Lung (tissue), 12 donors: ENCODE measurements around the gene C11orf16. TPM values are rescaled to one million over a fixed set of nuclear protein-coding genes. Genes with fewer than 3 reads are reported as not detected.
A peak's percentile ranks its signal among the peaks of the same experiment; 100 is the strongest.

Experiments used
- ATAC-seq: fragments of 200-7000 bp; cut with Tn5 transposase; one replicate; pipeline ENCODE4 v1.9.1; 2020; ENCODE audit warnings: moderate number of reproducible peaks; ENCODE audit not compliant: insufficient read depth, low FRiP score
- DNase-seq, 3 donors: peaks; one replicate each; pipeline ENCODE4 v3.0.0-alpha.2; 2013 to 2017
- H3K27ac ChIP-seq, 2 donors: one replicate each; pipeline ENCODE4 v1.5.1; 2013; ENCODE audit warnings: mild to moderate bottlenecking in 2 of 2, moderate library complexity in 2 of 2, control low read depth in 1 of 2, inconsistent platforms in 1 of 2, low read depth in 1 of 2, low read length in 1 of 2
- H3K27me3 ChIP-seq, 3 donors: one replicate each; pipeline ENCODE4 v1.5.1; 2013; ENCODE audit warnings: low read length in 2 of 3; ENCODE audit not compliant: control insufficient read depth in 3 of 3, insufficient read depth in 3 of 3
- H3K36me3 ChIP-seq, 4 donors: one replicate each; pipeline ENCODE4 v1.5.1; 2013; ENCODE audit warnings: low read length in 4 of 4, mild to moderate bottlenecking in 1 of 4, moderate library complexity in 1 of 4; ENCODE audit not compliant: control insufficient read depth in 4 of 4, insufficient read depth in 4 of 4
- H3K4me1 ChIP-seq, 5 donors: one replicate each; pipeline ENCODE4 v1.5.1; 2013; ENCODE audit warnings: low read length in 5 of 5, mild to moderate bottlenecking in 2 of 5, moderate library complexity in 1 of 5; ENCODE audit not compliant: control insufficient read depth in 5 of 5, insufficient read depth in 5 of 5
- H3K4me3 ChIP-seq: one replicate; pipeline ENCODE4 v1.5.1; 2013; ENCODE audit warnings: mild to moderate bottlenecking, control low read depth, moderate library complexity
- H3K9ac ChIP-seq, 2 donors: one replicate each; pipeline ENCODE4 v1.5.1; 2013; ENCODE audit warnings: low read length in 2 of 2, control low read depth in 1 of 2; ENCODE audit not compliant: insufficient read depth in 1 of 2
- H3K9me3 ChIP-seq, 4 donors: one replicate each; pipeline ENCODE4 v1.5.1; 2013; ENCODE audit warnings: low read length in 3 of 4, mild to moderate bottlenecking in 1 of 4, moderate library complexity in 1 of 4; ENCODE audit not compliant: control insufficient read depth in 4 of 4, insufficient read depth in 3 of 4
- CTCF ChIP-seq: IDR thresholded peaks from 2 replicates; pipeline ENCODE4 v1.5.1; 2012; ENCODE audit warnings: mild to moderate bottlenecking; ENCODE audit errors: control extremely low read depth, extremely low read depth
- WGBS, 2 donors: extraction: QIAGEN DNeasy Blood & Tissue Kit; methylation state at CpG; one replicate each; pipeline ENCODE4 v1.1.7; 2013; 5-methylcytosine and 5-hydroxymethylcytosine counted together
- polyA plus RNA-seq, 2 donors: library from polyadenylated mRNA; stranded (reverse); fragments of 200-250 nt; gene quantifications; one replicate each; pipeline ENCODE4 v1.2.1, GENCODE V29; 2013
- total RNA-seq, 2 donors: library from RNA; depleted of rRNA in 1 of 2; stranded (reverse); fragments of >200 nt in 1 of 2; gene quantifications; one replicate each; pipeline ENCODE4 v1.2.1, GENCODE V29; 2014 to 2021
- donor health status: control.
- donor health status: control.
- donor health status: Bipolar disorder and iron deficiency.
- donor health status: healthy.
- donor health status: DM: yes; HTN: yes; CAD: no.

The C11orf16 gene
- total and polyA plus RNA-seq, 4 donors, result 1.9 to 14.0 (median 5.8) TPM

DNA sequence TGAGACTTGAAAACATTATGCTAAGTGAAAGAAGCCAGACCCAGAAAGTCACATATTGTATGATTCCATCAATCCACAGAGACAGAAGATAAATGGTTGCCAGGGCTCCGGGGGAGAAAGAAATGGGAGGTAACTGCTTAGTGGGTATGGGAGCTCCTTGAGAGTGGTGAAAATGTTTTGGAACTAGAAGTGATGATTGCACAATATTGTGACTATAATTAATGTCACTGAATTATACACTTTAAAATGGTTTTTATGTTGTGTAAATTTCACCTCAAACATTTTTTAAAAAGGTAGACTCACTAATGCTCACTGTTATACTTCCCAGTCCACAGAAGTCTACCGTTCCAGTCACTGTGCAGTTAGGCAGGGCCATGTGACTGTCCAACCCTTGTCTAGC lies 54.0 kb downstream of the C11orf16 start:
- no peak overlapping the region for H3K9ac ChIP-seq

DNA sequence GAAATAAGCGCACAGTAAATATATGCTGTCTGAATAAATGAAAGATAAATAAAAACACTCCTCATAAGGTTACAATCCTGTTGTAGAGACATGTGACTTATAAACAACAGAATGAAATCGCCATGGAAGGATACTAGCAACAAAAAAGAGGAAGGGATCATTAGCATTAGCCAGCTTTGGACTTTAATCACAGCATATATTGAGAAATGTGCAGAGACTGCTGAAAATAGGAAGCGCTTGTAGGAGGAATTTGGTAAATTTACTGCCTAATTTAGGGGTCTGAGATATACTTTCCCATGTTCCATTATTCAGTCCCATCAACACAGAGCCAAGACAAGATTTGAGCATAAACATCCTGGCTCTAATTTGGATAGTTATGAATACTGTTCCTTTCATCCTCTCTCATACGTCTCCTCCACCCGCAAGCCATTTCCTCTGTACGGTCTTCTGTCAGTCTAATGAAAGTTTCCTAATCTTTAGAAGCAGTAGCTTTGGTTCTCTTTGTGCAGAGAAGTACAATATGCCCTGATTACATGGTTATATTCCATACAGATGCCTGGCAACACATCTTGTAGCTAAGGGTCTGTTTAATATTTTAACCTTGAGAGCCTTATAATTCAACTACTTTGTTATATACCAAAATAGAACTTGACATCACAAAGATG lies 58.9 kb downstream of the C11orf16 start:
- Histone ChIP-seq H3K27ac (no peak overlapping the region), H3K9me3 (no peaks in the 10 kb centered on the region), H3K36me3 (no peaks in the 10 kb centered on the region), H3K4me1 (peaks cover 0 to 40% (median 4%) of the 10 kb centered on the region in 5 donors), H3K4me3 (no peak overlapping the region), H3K27me3 (peaks cover 0 to 2% (median 0%) of the 10 kb centered on the region in 3 donors), H3K9ac (no peak overlapping the region)
- no peak for TF ChIP-seq CTCF
- DNase-seq, result peak; percentile 25 to 84 (median 80)
- ATAC-seq, result no peak
- WGBS, 2 donors, result 18 to 39% methylated on average over 6 of the region's 6 CpGs

More for the DNA sequence above, 54.0 kb downstream of the C11orf16 start:
- 84 to 92% methylated on average over 2 of the region's 2 CpGs for WGBS, 2 donors
- no peak for TF ChIP-seq CTCF
- Histone ChIP-seq H3K27me3 (peaks cover 0 to 2% (median 0%) of the 10 kb centered on the region in 3 donors), H3K9me3 (no peaks in the 10 kb centered on the region), H3K36me3 (no peaks in the 10 kb centered on the region), H3K27ac (no peak overlapping the region), H3K4me3 (no peak overlapping the region), H3K4me1 (peaks cover 0 to 9% (median 3%) of the 10 kb centered on the region in 5 donors)
- no peak for DNase-seq
- ATAC-seq, result no peak

DNA sequence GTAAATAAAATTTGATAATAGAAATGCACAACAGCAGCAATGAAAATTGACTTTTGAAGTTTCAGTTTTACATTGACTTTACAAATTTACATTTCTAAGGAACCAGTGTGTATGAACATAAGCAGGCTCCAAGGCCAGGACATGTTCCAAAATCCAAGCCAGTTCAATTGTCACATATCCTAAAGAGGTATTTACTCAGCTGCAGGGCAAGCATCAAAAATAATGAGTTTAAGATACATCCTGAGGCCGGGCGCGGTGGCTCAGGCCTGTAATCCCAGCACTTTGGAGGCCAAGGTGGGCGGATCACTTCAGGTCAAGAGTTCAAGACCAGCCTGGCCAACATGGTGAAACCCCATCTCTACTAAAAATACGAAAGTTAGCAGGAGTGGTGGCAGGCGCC lies 60.8 kb downstream of the C11orf16 start:
- DNase-seq, result peak in 1 of 3 donors; percentile 37
- no peak for TF ChIP-seq CTCF

More for the DNA sequence above, 60.8 kb downstream of the C11orf16 start:
- peak overlapping the region in 1 of 2 donors; percentile 38 for H3K9ac ChIP-seq
- peaks cover 2 to 52% (median 9%) of the 10 kb centered on the region in 5 donors for H3K4me1 ChIP-seq
- H3K9me3 ChIP-seq, result no peaks in the 10 kb centered on the region
- WGBS, 2 donors, result 88 to 94% methylated on average over 6 of the region's 6 CpGs
- no peak for ATAC-seq
- H3K27ac ChIP-seq, result no peak overlapping the region
- H3K36me3 ChIP-seq, result no peaks in the 10 kb centered on the region
- H3K4me3 ChIP-seq, result no peak overlapping the region
- H3K27me3 ChIP-seq, result peaks cover 0 to 2% (median 0%) of the 10 kb centered on the region in 3 donors
